HG02623 (cell line): Measurements from ENCODE around the gene ANKRD34C.

Experiments
- ATAC-seq: cut with Tn5 transposase; IDR thresholded peaks from one replicate; pipeline ENCODE4 v1.9.1; 2021; ENCODE audit warnings: moderate library complexity; ENCODE audit not compliant: unreplicated experiment

ANKRD34C gene

DNA sequence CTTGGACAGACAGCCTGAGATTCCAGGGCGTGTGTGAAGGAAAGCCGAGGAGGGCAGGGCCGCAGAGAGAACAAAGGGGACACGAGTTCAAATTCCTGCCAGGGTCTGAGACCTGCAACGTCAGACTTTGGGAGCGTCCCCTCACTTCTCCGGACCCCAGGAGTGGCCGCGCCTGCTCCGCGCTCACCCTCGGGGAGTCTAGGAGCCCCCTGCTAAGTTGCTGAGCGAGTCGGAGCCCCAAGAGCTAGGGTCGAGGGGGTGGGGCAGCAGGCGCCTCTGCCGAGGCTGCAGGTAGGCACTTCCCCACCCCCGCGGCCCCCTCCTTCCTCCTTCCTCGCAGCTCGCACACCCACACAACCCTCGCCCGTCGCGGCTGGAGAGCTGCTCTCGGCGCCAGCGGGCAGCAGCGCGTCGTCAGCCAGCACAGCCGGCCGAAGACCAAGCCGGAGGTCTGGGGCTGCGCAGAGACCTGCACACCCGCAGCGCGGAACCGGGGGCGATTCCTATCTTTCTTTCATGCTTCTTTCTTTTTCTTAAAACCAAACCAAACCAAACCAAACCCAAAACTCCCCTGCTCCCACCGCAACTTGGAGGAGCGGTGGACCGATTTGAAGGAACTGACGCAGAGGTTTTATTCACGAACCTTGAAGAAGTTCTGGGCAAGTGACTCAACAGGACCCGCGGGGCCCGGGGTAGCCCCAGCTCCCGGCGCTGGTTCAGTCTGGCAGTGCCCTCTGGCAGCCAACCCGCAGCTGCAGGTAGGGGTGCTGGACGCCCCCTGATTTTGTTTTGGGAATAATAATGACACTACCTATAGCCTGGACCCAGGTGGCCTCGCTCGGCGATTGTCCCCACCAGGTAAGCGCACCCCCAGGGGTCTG lies at the start of gene ANKRD34C:
TSS of gene ANKRD34C (plus strand) at position 352 of the 881 bp plus-strand sequence. CDS start 10,563 bp downstream, outside the sequence.
- no peak for ATAC-seq

DNA sequence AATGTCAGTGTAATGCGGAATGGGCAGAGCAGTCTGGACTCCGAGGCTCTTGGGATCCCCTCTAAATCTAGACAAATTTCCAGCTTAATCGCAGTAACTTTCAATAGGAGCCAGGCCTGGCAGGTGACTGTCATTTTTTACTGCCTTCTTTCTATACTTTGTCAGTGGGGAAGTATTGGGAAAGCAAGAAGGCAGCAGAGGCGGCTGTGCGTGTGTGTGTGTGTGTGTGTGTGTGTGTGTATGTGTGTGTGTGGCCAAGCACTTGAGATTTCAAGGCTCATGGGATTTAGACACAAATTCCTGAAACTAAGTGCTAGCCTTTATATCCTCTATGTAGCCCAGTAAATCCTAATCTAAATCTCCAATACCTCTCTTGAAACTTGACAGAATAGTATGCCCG lies 49.3 kb upstream of the ANKRD34C start:
- no peak for ATAC-seq

GRCh38 chr15:79240036-79240435 lies 42.5 kb upstream of the ANKRD34C start:
- ATAC-seq = no peak

DNA sequence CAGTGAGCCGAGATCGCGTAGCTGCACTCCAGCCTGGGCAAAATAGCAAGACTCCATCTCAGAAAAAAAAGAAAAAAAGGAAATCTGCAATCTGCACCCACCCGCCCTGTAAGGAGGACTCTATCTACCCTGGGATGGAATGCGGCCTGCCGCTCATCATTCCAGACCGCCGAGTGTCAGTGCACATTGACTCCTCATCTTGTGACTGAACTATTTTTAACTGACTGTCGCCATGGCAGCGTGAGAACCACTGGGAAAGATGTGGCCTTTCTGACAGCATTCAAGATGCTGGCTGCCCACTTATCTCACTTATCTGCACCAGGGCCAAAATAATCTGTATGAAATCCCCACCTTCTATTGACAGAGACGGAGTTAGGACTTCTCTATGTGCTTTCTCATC lies 38.8 kb upstream of the ANKRD34C start:
- no peak for ATAC-seq

GRCh38 chr15:79244876-79245275 lies 37.6 kb upstream of the ANKRD34C start:
- no peak for ATAC-seq

DNA sequence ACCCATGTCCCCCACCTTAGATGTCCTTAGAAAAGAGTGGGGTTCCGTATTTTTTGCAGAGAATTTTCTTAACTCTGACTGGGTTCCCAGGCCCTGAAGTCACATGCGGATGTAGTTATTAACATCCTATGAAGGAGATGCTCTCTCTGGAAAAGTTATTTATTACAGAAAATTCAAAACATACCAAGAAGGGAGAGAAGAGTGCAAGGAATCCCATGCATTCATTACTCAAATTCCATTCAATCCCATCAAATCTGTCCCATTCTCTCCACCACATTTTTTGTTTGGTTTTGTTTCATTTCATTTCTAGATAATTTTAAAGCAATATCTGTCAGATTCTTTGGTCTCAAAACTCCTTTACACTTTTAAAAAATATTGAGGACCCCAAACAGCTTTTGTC lies 34.3 kb upstream of the ANKRD34C start:
- ATAC-seq = no peak

GRCh38 chr15:79257454-79257853 lies 25.1 kb upstream of the ANKRD34C start:
- ATAC-seq = no peak

GRCh38 chr15:79261836-79262235 lies 20.7 kb upstream of the ANKRD34C start:
- ATAC-seq = no peak

- no peak for ATAC-seq
Measured at GRCh38 chr15:79265167-79265566, 17.4 kb upstream of the ANKRD34C start.

GRCh38 chr15:79265987-79266579 lies 16.4 kb upstream of the ANKRD34C start:
- ATAC-seq = no peak

GRCh38 chr15:79283252-79284048 lies 928 bp downstream of the ANKRD34C start:
- ATAC-seq = no peak

DNA sequence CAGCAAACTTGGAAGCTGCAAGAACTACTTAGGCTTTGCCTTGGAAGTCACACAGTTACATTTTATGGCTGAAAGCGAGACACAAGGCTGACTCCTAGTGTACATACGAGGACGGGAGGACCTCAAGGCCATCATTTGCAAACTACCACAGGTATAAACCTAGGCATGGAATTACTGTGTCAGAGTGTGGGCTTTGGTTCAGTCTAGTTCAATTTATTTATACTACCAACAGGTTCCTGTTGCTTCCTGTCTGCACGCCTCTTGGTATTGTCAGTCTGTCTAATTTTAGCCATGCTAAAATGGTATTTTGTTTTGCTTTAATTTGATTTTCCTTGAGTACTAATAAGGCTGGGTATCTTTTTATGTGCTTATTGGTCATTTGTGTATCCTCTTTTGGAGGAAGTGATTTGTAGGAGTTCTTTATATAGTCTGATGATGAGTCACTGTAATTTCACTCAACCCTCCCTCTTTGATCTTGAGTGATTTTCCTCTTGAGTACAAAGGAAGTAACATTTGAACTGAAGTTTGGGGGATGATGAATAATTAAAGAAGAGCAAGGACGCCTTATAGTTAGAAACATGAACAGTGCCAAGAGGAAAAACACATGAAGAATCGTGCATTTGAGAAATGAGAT lies 8.2 kb downstream of the ANKRD34C start:
- ATAC-seq = no peak

DNA sequence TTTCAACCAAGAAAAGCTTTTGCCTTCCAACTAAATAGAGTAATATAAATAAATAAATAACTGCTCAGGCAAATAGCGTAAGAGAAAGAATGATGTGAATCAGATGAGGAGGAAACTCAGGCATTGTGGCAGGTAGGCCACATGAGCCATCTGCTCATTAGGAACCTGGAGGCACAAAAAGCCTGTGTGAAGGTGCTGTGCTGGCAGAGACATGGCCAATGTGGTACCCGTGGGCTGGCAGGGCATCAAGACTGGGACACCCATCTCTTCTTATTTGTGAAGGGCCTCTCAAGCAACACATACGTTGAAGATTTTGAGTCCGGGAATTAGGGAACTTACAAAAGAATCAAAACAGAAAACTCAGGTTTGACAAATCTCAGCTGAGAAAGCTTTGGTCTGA lies 9.5 kb downstream of the ANKRD34C start:
- no peak for ATAC-seq

DNA sequence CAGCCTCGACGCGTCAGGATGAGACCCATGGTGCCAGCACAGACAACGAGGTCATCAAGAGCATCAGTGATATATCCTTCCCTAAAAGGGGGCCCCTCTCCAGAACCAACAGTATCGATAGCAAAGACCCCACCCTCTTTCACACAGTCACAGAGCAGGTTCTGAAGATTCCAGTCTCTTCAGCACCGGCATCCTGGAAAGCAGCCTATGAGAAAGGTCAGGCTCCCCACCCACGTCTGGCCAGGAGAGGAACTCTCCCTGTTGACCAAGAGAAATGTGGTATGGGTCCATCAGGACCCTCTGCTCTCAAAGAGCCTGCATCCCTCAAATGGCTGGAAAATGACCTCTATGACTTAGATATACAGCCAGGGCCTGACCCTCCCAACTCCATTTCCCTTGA lies 11.6 kb downstream of the ANKRD34C start:
- ATAC-seq = no peak

DNA sequence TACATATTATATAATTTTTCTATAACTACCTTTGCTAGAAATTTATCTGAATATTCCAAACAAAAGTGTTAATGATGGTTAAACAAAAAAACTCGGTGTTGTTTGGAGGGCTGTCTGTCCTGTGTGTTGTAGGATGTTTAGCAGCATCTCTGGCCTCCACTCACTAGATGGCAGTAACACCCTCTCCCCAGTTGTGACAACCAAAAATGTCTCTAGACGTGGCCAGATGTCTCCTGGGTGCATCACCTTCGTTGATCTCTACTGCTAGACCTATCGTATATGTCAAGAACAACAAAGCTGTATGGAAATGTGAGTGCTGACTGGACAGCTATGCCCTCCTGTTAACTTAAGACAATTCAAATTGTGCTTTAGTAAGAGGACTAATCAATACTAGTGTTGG lies 14.1 kb downstream of the ANKRD34C start:
- no peak for ATAC-seq

- ATAC-seq = no peak
Measured at GRCh38 chr15:79299126-79299840, 16.8 kb downstream of the ANKRD34C start.

GRCh38 chr15:79299841-79300235 lies 17.3 kb downstream of the ANKRD34C start:
- no peak for ATAC-seq

GRCh38 chr15:79307251-79307650 lies 24.7 kb downstream of the ANKRD34C start:
- no peak for ATAC-seq

GRCh38 chr15:79308874-79309273 lies 26.4 kb downstream of the ANKRD34C start:
- ATAC-seq = no peak

DNA sequence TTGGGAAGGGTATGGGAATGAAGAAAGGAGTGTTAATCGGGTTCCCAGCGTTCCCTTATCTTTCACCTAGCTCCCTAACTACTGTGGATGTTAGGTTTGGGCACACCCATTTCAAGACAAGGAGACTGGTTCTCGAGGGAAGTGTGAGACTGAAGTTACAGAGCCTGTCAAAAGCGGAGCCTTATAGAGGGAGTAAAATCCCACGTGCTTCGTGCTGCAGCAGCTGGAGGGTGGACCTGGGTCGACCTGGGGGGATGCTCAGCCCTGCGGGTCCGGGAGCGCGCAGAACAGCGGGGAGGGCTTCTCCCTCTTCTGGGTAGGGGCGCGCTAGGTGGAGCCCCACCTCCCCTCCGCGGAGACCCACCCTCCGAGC lies 28.1 kb downstream of the ANKRD34C start:
- ATAC-seq = peak; percentile 25
